SK-N-SH (cell line): ENCODE results near the gene CHD9. TPM values are rescaled to one million over a fixed set of nuclear protein-coding genes. Genes with fewer than 3 reads are reported as not detected.

ENCODE experiments used
- CTCF ChIA-PET: fragments of 300-600, 350-600 bp; formaldehyde crosslinking; extraction: SDS; loops from one replicate; lab custom pipeline; 2021; lab: Yijun Ruan, JAX
- POLR2A ChIA-PET: fragments of 350-600 bp; sonication (Branson Sonifier 250); formaldehyde crosslinking; extraction: SDS; loops from one replicate; lab custom pipeline; 2020; ENCODE audit warnings: antibody characterized with exemption, inconsistent platforms; lab: Yijun Ruan, JAX
- DNase-seq: peaks from one replicate; pipeline ENCODE4 v3.0.0; 2012
- H2AFZ ChIP-seq: fragments of 200-600 bp; sonication (generic); 2 replicates; pipeline ENCODE4 v1.8.1; 2016; ENCODE audit warnings: antibody characterized with exemption, mild to moderate bottlenecking, low read depth
- H3F3A ChIP-seq: fragments of 200-600 bp; sonication (generic); replicated peaks from 2 replicates; pipeline ENCODE3; 2016; ENCODE audit warnings: antibody characterized with exemption, mild to moderate bottlenecking; ENCODE audit not compliant: insufficient read depth
- H3K27ac ChIP-seq, 2 experiments: fragments of 200-500 bp in 1 of 2; fragments of 200-600 bp in 1 of 2; sonication (Bioruptor generic) in 1 of 2; sonication (generic), shearing (Covaris generic) in 1 of 2; 2 replicates each; pipeline versions ENCODE4 v1.5.1 to v1.6.1; 2014 to 2016; ENCODE audit warnings: low read depth in 2 of 2, inconsistent platforms in 1 of 2, low read length in 1 of 2, mild to moderate bottlenecking in 1 of 2, mixed read lengths in 1 of 2
- H3K27me3 ChIP-seq: fragments of 200-600 bp; sonication (generic), shearing (Covaris generic); 2 replicates; pipeline ENCODE4 v1.6.1; 2016; ENCODE audit warnings: mixed run types; ENCODE audit not compliant: insufficient read depth
- H3K36me3 ChIP-seq, 2 experiments: fragments of 200-500 bp in 1 of 2; fragments of 200-600 bp in 1 of 2; sonication (Bioruptor generic) in 1 of 2; sonication (generic) in 1 of 2; replicated peaks in 1 of 2; 2 replicates each; pipeline versions ENCODE3 to v1.5.1; 2014 to 2016; ENCODE audit warnings: low read length in 1 of 2, mild to moderate bottlenecking in 1 of 2; ENCODE audit not compliant: insufficient read depth in 2 of 2, control insufficient read depth in 1 of 2
- H3K4me1 ChIP-seq, 2 experiments: fragments of 200-500 bp in 1 of 2; fragments of 200-600 bp in 1 of 2; sonication (Bioruptor generic) in 1 of 2; sonication (generic), shearing (Covaris generic) in 1 of 2; 2 replicates each; pipeline versions ENCODE4 v1.5.1 to v1.6.1; 2014 to 2016; ENCODE audit warnings: low read depth in 1 of 2, low read length in 1 of 2, mixed run types in 1 of 2; ENCODE audit not compliant: insufficient read depth in 2 of 2, control insufficient read depth in 1 of 2
- H3K4me2 ChIP-seq: fragments of 200-600 bp; sonication (generic), shearing (Covaris generic); 2 replicates; pipeline ENCODE4 v1.6.1; 2017; ENCODE audit warnings: mixed run types
- H3K4me3 ChIP-seq, 2 experiments: fragments of 200-500 bp in 1 of 2; fragments of 200-600 bp in 1 of 2; sonication (Bioruptor generic) in 1 of 2; sonication (generic), shearing (Covaris generic) in 1 of 2; 2 replicates each; pipeline versions ENCODE4 v1.5.1 to v1.8.1; 2014 to 2016; ENCODE audit warnings: low read depth in 2 of 2, inconsistent platforms in 1 of 2, low read length in 1 of 2, mild to moderate bottlenecking in 1 of 2, mixed read lengths in 1 of 2, moderate library complexity in 1 of 2
- H3K79me2 ChIP-seq: fragments of 200-600 bp; sonication (generic); 2 replicates; pipeline ENCODE4 v1.8.1; 2017; ENCODE audit warnings: mild to moderate bottlenecking; ENCODE audit not compliant: insufficient read depth
- H3K9ac ChIP-seq: fragments of 200-600 bp; sonication (generic); 2 replicates; pipeline ENCODE4 v1.6.1; 2017; ENCODE audit warnings: mixed run types
- H3K9me2 ChIP-seq: fragments of 200-600 bp; sonication (generic); 2 replicates; pipeline ENCODE4 v1.6.1; 2017; ENCODE audit warnings: mixed run types
- H3K9me3 ChIP-seq: fragments of 200-600 bp; sonication (generic); 2 replicates; pipeline ENCODE4 v1.6.1; 2017; ENCODE audit warnings: mixed run types, mild to moderate bottlenecking, moderate library complexity
- H4K20me1 ChIP-seq: fragments of 200-600 bp; sonication (generic); 2 replicates; pipeline ENCODE4 v1.6.1; 2017; ENCODE audit warnings: mild to moderate bottlenecking, mixed run types; ENCODE audit not compliant: insufficient read depth
- CHD2 ChIP-seq: fragments of 150-350 bp; IDR thresholded peaks from 2 replicates; pipeline ENCODE4 v1.6.1; 2018; ENCODE audit warnings: low read length; ENCODE audit not compliant: partially characterized antibody
- ELF1 ChIP-seq: IDR thresholded peaks from 2 replicates; pipeline ENCODE4 v1.4.0; 2012
- EP300 ChIP-seq, 2 experiments: IDR thresholded peaks; 2 replicates each; pipeline versions ENCODE4 v1.4.0 to v1.6.1; 2012; ENCODE audit warnings: borderline replicate concordance in 1 of 2, low read depth in 1 of 2, low read length in 1 of 2
- EZH2phosphoT487 ChIP-seq: fragments of 200-600 bp; sonication (generic); IDR thresholded peaks from 2 replicates; pipeline ENCODE4 v1.6.1; 2017; ENCODE audit warnings: low read depth, mixed run types, mild to moderate bottlenecking, antibody characterized with exemption, moderate library complexity, borderline replicate concordance
- FOSL2 ChIP-seq: IDR thresholded peaks from 2 replicates; pipeline ENCODE4 v1.4.0; 2012; ENCODE audit warnings: low read depth, mild to moderate bottlenecking, moderate library complexity, borderline replicate concordance
- GABPA ChIP-seq: IDR thresholded peaks from 2 replicates; pipeline ENCODE4 v1.4.0; 2012; ENCODE audit warnings: low read depth, mild to moderate bottlenecking
- GATA2 ChIP-seq: sonication (generic); formaldehyde crosslinking; IDR thresholded peaks from 2 replicates; pipeline ENCODE4 v1.5.0; 2020; ENCODE audit warnings: mild to moderate bottlenecking, missing genetic modification reagents
- MEF2A ChIP-seq: IDR thresholded peaks from 2 replicates; pipeline ENCODE4 v1.4.0; 2012; ENCODE audit warnings: low read depth, borderline replicate concordance
- RXRA ChIP-seq: IDR thresholded peaks from 2 replicates; pipeline ENCODE4 v1.4.0; 2012; ENCODE audit warnings: low read depth, mild to moderate bottlenecking, borderline replicate concordance
- SIN3A ChIP-seq: IDR thresholded peaks from 2 replicates; pipeline ENCODE4 v1.6.1; 2012; ENCODE audit warnings: low read depth, mild to moderate bottlenecking, low read length, moderate library complexity, borderline replicate concordance
- SMC3 ChIP-seq: IDR thresholded peaks from 2 replicates; pipeline ENCODE4 v1.6.1; 2012; ENCODE audit warnings: low read depth, low read length, improper control_type of control experiment
- TCF12 ChIP-seq: IDR thresholded peaks from 2 replicates; pipeline ENCODE4 v1.4.0; 2012
- TEAD4 ChIP-seq: IDR thresholded peaks from 2 replicates; pipeline ENCODE4 v1.4.0; 2012; ENCODE audit warnings: mild to moderate bottlenecking, borderline replicate concordance; ENCODE audit not compliant: insufficient read depth
- USF2 ChIP-seq: fragments of 150-350 bp; IDR thresholded peaks from 2 replicates; pipeline ENCODE4 v1.6.1; 2017; ENCODE audit warnings: antibody characterized with exemption, low read length, low read depth, borderline replicate concordance
- WGBS: methylation state at CpG from one replicate; pipeline ENCODE4 v1.1.6; 2017; ENCODE audit warnings: low lambda C conversion rate; 5-methylcytosine and 5-hydroxymethylcytosine counted together
- polyA plus RNA-seq, 3 experiments: library from polyadenylated mRNA; depleted of rRNA; stranded (reverse); fragments of >200 nt; gene quantifications; 2 replicates each; pipeline ENCODE4 v1.2.3, GENCODE V29; 2012
- TF ChIP-seq, protein P1 (sequence below): IDR thresholded peaks from 2 replicates; pipeline ENCODE4 v1.4.0; 2012; ENCODE audit warnings: low read depth
- TF ChIP-seq, protein P2 (sequence below): IDR thresholded peaks from 2 replicates; pipeline ENCODE4; 2012
- TF ChIP-seq, protein P3 (sequence below): IDR thresholded peaks from 2 replicates; pipeline ENCODE4 v1.6.1; 2012; ENCODE audit warnings: mild to moderate bottlenecking, low read depth, low read length, moderate library complexity

CHD9 gene
- polyA plus RNA-seq, 1 of the 3 experiments (the other 2 are of a cell fraction), result 6.2 TPM

DNA sequence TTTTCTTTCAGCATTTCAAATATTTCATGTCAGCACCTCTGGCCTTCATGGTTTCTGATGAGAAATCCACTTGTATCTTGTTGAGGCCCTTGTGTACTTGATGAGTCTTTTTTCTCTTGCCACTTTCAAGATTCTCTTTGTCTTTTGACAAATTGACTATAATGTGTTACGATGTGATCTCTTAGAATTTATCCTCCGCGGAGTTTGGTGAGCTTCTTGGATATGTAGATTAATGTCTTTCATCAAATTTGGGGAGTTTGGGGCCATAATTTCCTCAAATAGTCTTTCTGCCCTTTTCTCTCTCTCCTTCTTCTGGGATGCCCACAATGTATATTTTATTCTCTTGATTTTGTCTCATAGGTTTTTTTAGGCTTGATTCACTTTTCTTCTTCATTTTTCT is 96.0 kb downstream of the CHD9 start:
- ChIA-PET POLR2A (interaction anchor here (0.6 kb wide), 1 partner anchor 148 kb away, joined by 3 read pairs; no protein-coding TSS in a partner anchor), CTCF (interaction anchor here (1.6 kb wide), 1 partner anchor 9 kb away, joined by 4 read pairs; no protein-coding TSS in a partner anchor)
- no peak overlapping the region for H2AFZ ChIP-seq
- H3K9ac ChIP-seq, result no peak overlapping the region
- peaks cover 94% of the 10 kb centered on the region for H3K79me2 ChIP-seq
- no peak overlapping the region for H3K4me2 ChIP-seq
- H3F3A ChIP-seq, result peaks cover 9% of the 10 kb centered on the region
- peaks cover 3 to 31% of the 10 kb centered on the region in 2 experiments for H3K36me3 ChIP-seq
- TF ChIP-seq SMC3 (no peak), FOSL2 (no peak), USF2 (no peak), TCF12 (no peak)
- H4K20me1 ChIP-seq, result peaks cover 23% of the 10 kb centered on the region
- H3K9me2 ChIP-seq, result no peaks in the 10 kb centered on the region
- 96% methylated on average over 3 of the region's 3 CpGs for WGBS
- no peak for DNase-seq
- H3K4me1 ChIP-seq, result peaks cover 5 to 7% of the 10 kb centered on the region in 2 experiments; a peak in 3 of 4 replicates
- no peaks in the 10 kb centered on the region for H3K27me3 ChIP-seq
- no peak overlapping the region for H3K4me3 ChIP-seq
- peaks cover 13% of the 10 kb centered on the region for H3K9me3 ChIP-seq
- no peak overlapping the region for H3K27ac ChIP-seq

DNA sequence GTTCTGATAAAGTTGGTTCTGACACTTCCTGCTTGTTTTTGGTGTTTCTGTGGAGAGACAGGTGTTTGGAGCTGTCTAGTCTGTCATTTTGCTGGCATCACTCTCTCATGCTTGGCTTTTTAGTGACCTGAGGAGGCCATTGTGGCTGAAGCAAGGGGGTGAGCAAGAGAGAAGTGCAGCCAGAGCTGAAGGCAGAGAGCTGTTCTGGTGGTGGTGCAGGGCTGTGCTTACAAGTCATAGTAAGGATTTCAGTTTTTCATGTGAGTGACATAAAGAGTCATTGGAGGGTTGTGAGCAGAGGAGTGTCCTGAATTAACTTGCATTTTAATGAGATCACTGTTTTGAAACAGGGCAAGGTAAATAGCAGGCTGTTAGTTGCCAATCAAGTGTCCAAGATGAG is 97.5 kb downstream of the CHD9 start:
- Histone ChIP-seq H3K9me3 (peaks cover 13% of the 10 kb centered on the region), H3K9ac (no peak overlapping the region), H3K27ac (no peak overlapping the region), H3F3A (peaks cover 16% of the 10 kb centered on the region), H3K27me3 (no peaks in the 10 kb centered on the region), H4K20me1 (peaks cover 23% of the 10 kb centered on the region), H3K4me2 (no peak overlapping the region), H3K4me1 (peaks cover 5 to 7% of the 10 kb centered on the region in 2 experiments; a peak in 3 of 4 replicates), H2AFZ (no peak overlapping the region), H3K36me3 (peaks cover 18 to 46% of the 10 kb centered on the region in 2 experiments), H3K9me2 (no peaks in the 10 kb centered on the region), H3K79me2 (peaks cover 84% of the 10 kb centered on the region), H3K4me3 (no peak overlapping the region)
- DNase-seq, result no peak
- ChIA-PET CTCF (interaction anchor here (5.0 kb wide), 1 partner anchor 97 kb away, joined by 32 read pairs; the partner anchor contains the start of gene CHD9), POLR2A (no interaction called here)
- TF ChIP-seq, protein P1, sequence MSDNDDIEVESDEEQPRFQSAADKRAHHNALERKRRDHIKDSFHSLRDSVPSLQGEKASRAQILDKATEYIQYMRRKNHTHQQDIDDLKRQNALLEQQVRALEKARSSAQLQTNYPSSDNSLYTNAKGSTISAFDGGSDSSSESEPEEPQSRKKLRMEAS, result no peak
- no peak for TF ChIP-seq SIN3A
- no peak for TF ChIP-seq EP300 (IDR thresholded peaks at IDR 0.05; ENCODE audit: borderline replicate concordance in 1 of 2, low read depth in 1 of 2, low read length in 1 of 2)
- TF ChIP-seq FOSL2, result no peak
- no peak for TF ChIP-seq EZH2phosphoT487
- no peak for TF ChIP-seq TCF12
- TF ChIP-seq GABPA, result no peak
- no peak for TF ChIP-seq SMC3
- TF ChIP-seq RXRA, result no peak
- no peak for TF ChIP-seq MEF2A
- TF ChIP-seq, protein P2, sequence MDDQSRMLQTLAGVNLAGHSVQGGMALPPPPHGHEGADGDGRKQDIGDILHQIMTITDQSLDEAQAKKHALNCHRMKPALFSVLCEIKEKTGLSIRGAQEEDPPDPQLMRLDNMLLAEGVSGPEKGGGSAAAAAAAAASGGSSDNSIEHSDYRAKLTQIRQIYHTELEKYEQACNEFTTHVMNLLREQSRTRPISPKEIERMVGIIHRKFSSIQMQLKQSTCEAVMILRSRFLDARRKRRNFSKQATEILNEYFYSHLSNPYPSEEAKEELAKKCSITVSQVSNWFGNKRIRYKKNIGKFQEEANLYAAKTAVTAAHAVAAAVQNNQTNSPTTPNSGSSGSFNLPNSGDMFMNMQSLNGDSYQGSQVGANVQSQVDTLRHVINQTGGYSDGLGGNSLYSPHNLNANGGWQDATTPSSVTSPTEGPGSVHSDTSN, result no peak
- TF ChIP-seq TEAD4, result no peak
- TF ChIP-seq, protein P3, sequence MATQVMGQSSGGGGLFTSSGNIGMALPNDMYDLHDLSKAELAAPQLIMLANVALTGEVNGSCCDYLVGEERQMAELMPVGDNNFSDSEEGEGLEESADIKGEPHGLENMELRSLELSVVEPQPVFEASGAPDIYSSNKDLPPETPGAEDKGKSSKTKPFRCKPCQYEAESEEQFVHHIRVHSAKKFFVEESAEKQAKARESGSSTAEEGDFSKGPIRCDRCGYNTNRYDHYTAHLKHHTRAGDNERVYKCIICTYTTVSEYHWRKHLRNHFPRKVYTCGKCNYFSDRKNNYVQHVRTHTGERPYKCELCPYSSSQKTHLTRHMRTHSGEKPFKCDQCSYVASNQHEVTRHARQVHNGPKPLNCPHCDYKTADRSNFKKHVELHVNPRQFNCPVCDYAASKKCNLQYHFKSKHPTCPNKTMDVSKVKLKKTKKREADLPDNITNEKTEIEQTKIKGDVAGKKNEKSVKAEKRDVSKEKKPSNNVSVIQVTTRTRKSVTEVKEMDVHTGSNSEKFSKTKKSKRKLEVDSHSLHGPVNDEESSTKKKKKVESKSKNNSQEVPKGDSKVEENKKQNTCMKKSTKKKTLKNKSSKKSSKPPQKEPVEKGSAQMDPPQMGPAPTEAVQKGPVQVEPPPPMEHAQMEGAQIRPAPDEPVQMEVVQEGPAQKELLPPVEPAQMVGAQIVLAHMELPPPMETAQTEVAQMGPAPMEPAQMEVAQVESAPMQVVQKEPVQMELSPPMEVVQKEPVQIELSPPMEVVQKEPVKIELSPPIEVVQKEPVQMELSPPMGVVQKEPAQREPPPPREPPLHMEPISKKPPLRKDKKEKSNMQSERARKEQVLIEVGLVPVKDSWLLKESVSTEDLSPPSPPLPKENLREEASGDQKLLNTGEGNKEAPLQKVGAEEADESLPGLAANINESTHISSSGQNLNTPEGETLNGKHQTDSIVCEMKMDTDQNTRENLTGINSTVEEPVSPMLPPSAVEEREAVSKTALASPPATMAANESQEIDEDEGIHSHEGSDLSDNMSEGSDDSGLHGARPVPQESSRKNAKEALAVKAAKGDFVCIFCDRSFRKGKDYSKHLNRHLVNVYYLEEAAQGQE, result no peak
- TF ChIP-seq ELF1, result no peak
- no peak for TF ChIP-seq USF2
- no peak for TF ChIP-seq GATA2
- TF ChIP-seq CHD2, result no peak
